Activated CD4-positive, alpha-beta T cell treated with anti-CD3 and anti-CD28 coated beads, Interleukin-2, Interleukin-6, amounts not matched to agents 100 ng/mL and 50 ng/mL, durations not matched to agents 16 hours and 8 hours (primary cell): ENCODE results near the gene CDKN2AIP.

Experiments used
- DNase-seq: peaks from one replicate; pipeline ENCODE4 v3.0.0-alpha.2; 2020

The CDKN2AIP gene

GRCh38 chr4:183444214-183445096, at the start of gene CDKN2AIP:
CDKN2AIP (plus strand) TSS chr4:183444636; CDS start chr4:183444798, 162 bp downstream.
- DNase-seq, result peak; percentile 96

- DNase-seq, result no peak
Observed at GRCh38 chr4:183395395-183395794, 49.0 kb upstream of the CDKN2AIP start.

- peak; percentile 11 for DNase-seq
Observed at GRCh38 chr4:183396227-183396637, 48.2 kb upstream of the CDKN2AIP start.

DNA sequence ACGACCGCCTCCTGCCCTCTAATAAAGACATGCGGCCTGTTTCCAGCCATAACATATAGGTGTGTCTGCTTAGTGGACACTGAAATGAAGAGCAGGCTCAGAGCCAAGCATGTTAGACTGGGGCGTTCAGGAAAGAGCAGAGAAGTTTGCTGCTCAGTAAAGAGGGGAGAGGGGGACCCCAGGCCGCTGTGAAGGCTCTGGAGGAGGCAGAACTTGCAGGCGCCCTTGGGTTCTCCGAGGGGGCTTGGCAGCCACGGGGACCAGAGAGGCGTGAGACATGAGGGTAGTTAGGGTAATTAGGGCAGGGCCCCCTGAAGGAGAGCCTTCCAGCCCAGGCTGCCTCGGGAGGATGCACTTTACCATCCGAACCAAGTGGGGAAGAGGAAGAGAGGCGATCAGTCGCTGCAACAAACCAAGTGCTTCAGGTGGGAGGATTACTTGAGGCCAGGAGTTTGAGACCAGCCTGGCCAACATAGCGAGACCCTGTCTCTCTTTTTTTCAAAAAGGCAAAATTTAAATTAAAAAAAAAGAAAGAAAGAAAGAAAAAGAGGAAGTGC, 46.6 kb upstream of the CDKN2AIP start:
- no peak for DNase-seq

DNA sequence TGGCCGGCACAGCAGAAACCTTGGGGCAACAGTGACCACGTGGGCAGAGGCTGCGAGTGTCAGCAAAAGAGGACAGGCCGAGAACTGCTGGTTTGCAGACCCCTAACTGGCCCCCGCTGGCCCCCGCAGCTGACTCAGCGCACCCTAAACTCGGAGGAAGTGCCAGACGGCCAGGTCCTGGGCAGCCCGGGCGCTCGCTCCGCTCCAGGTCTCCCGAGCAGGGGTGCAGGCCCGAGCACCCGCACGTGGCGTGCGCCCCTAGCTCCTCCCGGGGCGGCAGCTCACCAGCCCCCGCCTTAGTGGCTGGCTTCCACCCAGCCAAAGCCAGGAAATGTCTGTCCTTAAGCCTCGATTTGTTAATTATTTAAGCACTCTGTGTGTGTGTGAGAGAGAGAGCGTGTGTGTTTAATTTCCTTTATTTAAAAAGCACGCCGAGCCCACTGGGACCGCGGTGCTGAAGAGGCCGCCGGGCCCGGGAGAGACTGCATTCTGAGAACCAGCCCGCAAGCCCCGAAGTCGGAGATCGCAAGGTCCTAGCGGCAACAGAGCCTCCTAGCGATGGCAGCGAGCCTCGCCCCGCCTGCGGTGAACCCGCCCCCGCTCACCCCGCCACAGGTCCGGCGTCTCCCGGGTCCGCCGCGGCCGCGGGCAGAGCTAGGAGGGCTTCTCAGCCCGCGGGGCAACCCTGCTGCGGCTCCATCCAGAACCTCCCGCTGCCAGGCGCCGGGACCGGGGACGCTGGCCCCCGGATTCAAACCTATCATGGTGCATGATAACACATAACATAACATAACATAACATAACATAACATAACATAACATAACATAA, 45.9 kb upstream of the CDKN2AIP start:
- DNase-seq, result peak; percentile 77

- no peak for DNase-seq
Observed at GRCh38 chr4:183399126-183399522, 45.3 kb upstream of the CDKN2AIP start.

DNA sequence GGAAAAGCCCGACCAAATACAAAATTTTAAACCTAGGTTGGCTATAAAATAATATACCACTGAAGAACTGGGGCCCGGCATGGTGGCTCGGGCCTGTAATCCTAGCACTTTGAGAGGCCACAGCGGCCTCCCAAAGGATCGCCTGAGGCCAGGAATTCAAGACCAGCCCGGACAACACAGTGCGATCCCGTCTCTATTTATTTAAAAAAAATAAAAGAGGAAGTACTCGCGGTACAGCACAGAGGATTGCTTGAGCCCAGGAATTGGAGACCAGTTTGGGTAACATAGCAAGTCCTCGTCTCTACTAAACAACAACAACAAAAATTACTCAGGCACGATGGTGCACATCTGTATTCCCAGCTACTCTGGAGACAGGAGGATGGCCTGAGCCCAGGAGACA, 44.8 kb upstream of the CDKN2AIP start:
- no peak for DNase-seq

DNA sequence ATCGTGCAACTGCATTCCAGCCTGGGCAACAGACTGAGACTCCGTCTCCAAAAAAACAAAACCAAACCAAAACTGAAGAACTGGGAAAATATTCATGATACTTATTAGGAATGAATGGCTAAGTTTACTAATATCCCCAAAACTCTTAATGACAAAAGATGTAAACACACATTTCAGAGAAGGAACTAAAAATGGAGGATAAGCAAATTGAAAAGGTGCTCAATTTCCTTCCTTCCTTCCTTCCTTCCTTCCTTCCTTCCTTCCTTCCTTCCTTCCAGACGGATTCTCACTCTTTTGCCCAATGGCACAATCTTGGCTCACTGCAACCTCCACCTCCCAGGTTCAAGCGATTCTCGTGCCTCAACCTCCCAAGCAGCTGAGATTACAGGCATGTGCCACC, 44.4 kb upstream of the CDKN2AIP start:
- no peak for DNase-seq

- no peak for DNase-seq
Observed at GRCh38 chr4:183401473-183401872, 43.0 kb upstream of the CDKN2AIP start.

DNA sequence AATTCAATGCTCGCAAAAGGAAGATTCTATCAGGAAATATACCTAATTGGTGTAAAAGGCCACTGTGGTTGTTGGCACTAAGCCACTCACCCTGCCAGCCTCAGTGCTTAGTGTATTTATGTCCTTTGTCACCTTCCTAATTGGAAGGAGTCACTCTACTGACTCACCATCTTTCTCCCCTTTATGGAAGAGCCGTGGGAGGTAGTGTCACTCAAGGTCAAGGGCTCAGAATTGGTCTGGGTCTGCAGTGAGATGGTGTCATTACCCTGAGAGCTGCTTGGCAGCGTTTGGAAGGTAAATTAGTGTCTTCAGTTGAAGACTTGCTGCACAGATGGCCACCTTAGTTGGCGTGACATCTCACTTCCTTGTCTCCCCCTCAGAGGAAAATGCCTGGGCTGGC, 41.7 kb upstream of the CDKN2AIP start:
- no peak for DNase-seq

DNA sequence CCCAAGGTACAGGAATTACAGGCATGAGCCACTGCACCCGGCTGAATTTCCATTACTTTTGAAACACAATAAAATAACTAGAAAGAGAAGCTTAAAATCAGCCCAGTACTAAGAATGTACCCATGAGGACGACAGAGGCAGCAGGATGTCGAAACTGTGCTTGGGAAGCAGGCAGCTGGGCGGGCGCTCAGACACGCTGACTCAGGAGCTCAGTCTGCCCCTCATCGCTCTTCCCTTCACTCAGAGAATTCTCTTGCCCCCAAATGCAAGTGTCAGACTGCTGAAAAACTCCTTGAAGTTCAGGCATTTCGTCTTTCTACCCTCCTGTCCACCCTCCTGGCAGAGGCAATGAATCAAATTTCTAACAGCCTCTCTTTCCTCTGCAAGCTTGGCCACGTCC, 41.0 kb upstream of the CDKN2AIP start:
- DNase-seq, result no peak

GRCh38 chr4:183403961-183404360, 40.5 kb upstream of the CDKN2AIP start:
- no peak for DNase-seq

DNA sequence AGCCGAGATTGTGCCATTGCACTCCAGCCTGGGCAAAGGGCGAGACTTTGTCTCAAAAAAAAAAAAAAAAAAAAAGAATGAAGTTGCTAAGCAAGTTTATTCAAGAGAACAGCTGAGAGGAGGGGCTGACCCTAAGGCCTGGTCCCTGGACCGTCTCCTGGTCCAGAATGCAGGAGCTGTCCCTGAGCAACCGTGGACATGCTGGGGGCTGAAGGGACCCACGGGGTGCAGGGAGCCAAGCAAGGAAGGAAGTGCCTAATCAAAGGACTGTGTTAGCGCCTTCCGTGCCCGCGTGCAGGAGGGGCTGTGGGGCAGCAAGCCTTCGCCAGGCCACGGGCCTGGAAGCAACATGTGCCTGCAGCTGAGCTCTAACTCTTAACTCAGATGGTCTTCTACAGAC, 39.1 kb upstream of the CDKN2AIP start:
- no peak for DNase-seq

DNA sequence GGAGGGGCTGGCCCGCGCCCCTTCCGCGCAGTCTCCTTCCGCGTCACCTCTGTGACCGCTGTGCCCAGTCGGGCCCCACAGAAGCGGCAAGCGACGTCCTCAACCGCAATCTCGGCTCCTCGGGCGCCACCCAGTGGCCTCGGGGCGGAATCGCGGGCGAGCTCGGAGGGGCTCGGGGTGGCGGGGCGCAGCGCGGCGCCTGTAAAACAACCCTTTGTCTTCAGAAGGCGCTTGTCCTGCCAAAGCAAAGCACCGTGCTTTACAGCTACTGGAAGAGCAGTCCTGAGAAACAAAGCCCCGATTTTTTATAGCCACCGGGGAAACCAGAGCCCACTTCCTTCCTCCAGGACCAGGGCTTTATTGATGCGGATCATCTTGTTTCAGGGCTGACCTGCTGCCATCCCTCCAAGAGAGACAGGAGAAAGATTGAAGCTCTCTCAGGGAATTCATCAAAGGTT, 37.3 kb upstream of the CDKN2AIP start:
- peak; percentile 93 for DNase-seq

DNA sequence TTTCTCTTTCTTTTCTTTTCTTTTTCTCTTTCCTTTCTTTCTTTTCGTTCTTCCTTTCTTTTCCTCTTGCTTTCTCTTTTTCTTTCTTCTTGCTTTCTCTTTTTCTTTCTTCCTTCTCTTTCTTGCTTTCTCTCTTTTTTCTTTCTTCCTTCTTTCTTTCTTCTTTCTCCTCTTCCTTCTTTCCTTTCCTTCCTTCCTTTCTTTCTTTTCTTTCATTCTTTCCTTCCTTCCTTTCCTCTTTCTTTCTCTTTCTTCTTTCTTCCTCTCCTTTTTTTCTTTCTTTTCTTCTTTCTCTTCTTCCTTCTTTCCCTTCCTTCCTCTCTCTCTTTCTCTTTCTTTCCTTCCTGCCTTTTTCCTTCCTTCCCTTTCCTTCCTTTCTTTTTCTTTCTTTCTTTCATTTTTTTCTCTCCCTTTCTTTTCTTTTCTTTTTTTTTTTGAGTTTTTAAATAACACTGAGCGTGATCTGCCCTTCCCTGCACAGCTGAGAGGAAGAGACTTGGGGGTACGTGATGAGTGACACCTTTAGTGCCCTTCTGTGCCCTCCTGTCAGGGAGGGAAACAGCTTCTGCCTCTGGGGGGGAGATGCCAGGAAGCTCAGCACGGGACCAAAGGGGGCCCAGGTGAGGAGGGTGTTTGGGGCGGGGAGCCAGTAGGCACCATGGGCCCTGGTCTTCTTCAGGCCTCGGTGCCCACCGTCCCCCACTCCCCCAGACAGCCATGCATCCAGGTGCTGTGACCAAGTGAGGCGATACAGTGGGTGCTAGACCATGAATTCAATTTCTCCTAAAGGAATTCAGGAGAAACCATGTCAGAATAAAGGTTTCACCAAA, 36.6 kb upstream of the CDKN2AIP start:
- no peak for DNase-seq

- DNase-seq, result no peak
Observed at GRCh38 chr4:183408796-183409195, 35.6 kb upstream of the CDKN2AIP start.

DNA sequence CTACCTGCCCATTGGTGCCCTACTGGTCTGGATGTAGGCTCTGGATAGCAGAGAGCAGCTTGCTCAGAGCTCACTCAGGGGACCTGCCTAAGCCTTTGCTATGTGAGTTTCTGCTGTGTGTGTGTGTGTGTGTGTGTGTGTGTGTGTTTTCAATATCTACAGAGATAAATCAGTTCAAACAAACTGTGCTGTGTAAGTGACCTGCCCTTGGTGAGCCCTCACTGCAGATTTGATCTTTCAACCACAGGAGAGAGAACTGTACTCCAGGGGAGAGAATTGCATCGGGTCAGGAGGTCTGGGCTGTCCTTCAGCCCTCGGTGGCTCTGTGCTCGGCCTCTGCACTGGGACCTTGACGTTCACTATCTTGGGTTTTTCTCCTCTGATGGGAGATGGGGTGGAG, 35.0 kb upstream of the CDKN2AIP start:
- DNase-seq, result no peak

DNA sequence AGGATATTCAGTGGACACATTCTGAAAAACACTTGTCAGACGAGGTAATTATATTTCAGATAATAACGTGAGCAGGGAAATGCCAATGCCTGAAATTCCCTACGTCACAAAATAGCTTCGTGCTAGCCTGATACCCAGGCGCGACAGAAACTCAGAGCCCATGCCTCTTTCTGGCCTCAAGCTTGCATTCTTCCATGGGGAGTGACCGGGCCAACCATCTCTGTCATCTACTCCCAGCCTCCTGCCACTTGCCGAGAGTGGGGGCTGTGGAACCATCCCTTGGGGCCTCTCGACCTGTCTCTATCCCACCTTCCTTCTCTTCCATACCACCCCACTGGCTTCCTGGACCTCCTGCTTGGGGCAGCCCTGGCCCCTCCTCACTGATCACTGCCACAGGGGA, 34.5 kb upstream of the CDKN2AIP start:
- no peak for DNase-seq

DNA sequence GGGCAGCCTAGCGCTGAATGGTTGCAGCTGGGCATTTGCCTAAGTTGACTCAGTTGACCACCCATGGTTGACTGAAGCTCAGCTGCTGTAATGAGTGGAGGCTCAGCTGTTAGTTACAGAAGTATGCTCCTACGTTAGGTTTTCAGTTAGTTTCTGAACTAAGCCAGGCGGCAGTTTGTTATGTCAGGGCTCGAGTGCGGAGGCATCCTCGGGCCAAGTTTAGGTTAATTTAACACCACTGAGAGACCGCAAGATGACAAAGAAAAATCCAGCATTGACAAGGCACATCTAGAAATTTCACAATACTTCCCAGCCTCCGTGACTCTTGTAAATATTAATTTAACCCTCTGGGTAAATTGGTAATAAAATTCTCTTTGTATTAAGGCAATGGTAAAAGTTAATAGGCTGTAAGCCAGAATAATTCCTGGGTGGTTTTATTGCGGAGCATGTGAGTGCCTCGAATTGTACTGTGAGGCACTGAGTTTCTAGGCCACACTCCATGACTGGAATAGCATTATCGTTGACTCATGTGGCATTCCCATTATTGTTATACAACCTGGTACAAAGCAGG, 33.1 kb upstream of the CDKN2AIP start:
- DNase-seq, result no peak

- no peak for DNase-seq
Observed at GRCh38 chr4:183412821-183413220, 31.6 kb upstream of the CDKN2AIP start.

DNA sequence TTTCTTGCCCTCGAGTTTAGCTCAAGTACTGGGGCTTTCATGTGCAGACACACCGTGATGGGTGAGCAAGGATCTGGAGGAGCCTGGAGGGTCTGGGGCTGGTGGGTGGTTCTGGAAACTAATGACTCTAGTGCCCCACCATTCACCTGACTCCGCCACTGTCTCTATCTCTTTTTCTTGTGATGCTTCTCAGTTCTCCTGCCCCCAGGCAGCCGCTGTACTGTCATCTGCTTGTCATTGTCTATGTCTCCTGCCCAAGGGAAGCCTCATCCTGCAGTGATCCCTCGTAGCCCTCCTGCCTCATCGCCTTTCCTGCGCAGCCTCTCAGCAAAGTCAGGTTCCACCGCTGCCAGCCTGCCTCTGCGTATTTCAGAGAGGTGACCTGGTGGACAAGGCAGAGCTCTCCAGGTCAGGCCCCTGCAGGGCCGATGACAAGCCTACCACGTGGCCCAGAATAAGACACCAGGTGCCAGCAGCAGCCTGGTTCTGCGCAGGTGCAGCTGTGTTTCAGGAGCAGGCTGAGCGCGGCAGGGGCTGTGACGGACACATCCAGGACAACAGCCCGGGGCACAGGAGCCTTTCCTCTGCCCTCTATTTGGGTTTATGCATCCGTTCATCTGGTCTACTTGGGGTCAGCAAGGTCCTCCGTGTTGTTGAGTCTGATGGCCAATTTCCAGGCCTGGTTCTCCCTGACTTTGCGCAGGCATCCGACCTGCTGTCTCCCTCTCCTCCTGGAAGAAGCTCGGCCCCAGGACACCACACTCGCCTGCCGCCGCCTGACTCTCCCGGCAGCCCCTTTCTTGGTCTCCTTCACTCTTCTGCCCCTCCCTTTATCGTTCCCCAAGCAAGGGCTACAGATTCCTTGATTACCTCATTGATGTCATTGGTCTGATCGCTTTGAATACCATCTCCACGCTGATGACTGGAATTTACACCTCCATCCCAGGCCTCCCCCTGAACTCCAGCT, 30.9 kb upstream of the CDKN2AIP start:
- no peak for DNase-seq
